ENCODE measurements around the gene FARS2.
"Not testable (repeated sequence)": the region's sequence is repeated elsewhere in the genome, so short reads cannot be mapped to it uniquely, and the experiment has no call there.

Gene FARS2

DNA sequence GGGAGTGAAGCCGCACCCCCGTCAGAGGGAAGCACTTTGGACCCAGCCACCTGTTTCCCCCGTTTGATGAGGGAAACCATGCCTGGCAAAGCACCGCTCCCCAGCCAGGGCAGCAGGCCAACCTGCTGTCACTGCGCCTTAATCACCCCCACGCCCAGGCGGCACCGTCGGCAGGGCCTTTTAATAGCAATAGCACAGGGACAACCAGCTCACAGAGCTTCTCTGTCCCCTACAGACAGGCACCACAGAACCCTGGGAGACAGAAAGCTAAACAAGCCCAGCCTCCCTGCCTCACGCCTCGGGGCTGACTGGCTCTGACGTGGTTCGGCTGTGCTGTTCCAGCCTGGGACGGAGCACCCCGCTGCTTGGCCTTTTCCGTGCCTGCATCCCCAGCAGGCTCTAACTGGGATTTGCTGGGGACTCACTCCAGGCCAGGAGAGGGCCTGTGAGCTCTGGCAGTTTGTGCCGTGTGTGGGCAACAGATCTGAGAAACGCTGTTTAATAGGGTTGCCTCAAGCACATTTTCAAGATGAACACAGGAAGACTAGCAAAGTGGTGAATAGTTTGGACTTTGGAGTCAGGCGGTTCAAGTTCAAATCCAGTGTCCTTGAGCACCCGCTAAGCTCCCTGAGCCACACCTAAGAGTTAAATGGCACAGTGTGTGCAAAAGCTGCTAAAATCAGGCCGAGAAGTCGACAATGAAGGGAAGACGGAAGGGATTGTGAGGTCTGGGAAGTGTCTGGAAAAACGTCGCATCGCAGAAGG is 521.7 kb downstream of the FARS2 start:
- TF ChIP-seq CTCF (IDR thresholded peaks at IDR 0.05; ENCODE audit: borderline replicate concordance, insufficient read depth, low read depth, low read length): no peak

DNA sequence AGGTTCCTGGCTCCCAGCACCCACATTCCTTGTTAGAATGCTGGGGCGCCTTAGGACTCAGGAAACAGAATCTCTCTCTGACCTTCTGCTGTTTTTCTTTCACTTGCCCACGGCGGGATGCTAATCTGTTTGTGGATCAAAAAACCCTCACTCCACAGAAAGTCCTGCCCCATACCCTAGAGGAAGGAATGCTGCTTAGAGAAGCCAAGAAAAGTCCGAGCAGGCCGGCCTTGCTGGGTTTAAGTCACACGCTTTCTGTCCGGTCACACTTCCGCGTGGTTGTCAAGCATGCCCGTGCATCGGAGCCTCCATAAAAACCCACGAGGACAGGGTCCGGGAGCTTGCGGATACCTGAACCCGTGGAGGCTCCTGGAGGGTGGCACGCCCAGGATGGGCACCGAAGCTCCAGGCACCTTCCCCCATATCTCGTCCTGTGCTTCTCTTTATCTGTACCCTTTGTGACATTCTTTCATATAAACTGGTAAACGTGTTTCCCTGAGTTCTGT is 522.3 kb downstream of the FARS2 start:
- TF ChIP-seq CTCF (IDR thresholded peaks at IDR 0.05; ENCODE audit: borderline replicate concordance, insufficient read depth, low read depth, low read length): no peak
- H3K4me3 ChIP-seq (ENCODE audit: low read depth, low read length): no peak overlapping the region

More for the DNA sequence above, 521.7 kb downstream of the FARS2 start:
- H3K4me3 ChIP-seq (ENCODE audit: low read depth, low read length): no peak overlapping the region

GRCh38 chr6:5785249-5785648 is 523.9 kb downstream of the FARS2 start:
- H3K4me3 ChIP-seq (ENCODE audit: low read depth, low read length): no peak overlapping the region
- TF ChIP-seq CTCF (IDR thresholded peaks at IDR 0.05; ENCODE audit: borderline replicate concordance, insufficient read depth, low read depth, low read length): no peak

- H3K4me3 ChIP-seq (ENCODE audit: low read depth, low read length): no peak overlapping the region
- no peak for TF ChIP-seq CTCF (IDR thresholded peaks at IDR 0.05; ENCODE audit: borderline replicate concordance, insufficient read depth, low read depth, low read length)
Observed at GRCh38 chr6:5786321-5786968, 525.1 kb downstream of the FARS2 start.

- no peak overlapping the region for H3K4me3 ChIP-seq (ENCODE audit: low read depth, low read length)
- no peak for TF ChIP-seq CTCF (IDR thresholded peaks at IDR 0.05; ENCODE audit: borderline replicate concordance, insufficient read depth, low read depth, low read length)
Observed at GRCh38 chr6:5786969-5787720, 525.8 kb downstream of the FARS2 start.

GRCh38 chr6:5789426-5789825 is 528.1 kb downstream of the FARS2 start:
- H3K4me3 ChIP-seq (ENCODE audit: low read depth, low read length): not testable (repeated sequence)

DNA sequence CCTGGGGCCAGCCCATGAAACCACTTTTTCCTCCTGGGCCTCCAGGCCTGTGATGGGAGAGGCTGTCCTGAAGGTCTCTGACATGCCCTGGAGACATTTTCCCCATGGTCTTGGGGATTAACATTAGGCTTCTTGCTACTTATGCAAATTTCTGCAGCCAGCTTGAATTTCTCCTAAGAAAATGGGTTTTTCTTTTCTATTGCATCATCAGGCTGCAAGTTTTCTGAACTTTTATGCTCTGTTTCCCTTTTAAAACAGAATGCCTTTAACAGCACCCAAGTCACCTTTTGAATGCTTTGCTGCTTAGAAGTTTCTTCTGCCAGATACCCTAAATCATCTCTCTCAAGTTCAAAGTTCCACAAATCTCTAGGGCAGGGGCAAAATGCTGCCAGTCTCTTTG is 535.2 kb downstream of the FARS2 start:
- H3K4me3 ChIP-seq (ENCODE audit: low read depth, low read length): not testable (repeated sequence)

GRCh38 chr6:5806406-5806805 is 545.1 kb downstream of the FARS2 start:
- not testable (repeated sequence) for H3K4me3 ChIP-seq (ENCODE audit: low read depth, low read length)
